ENCODE measurements around the gene MTO1.
"Not testable (repeated sequence)": the region's sequence is repeated elsewhere in the genome, so short reads cannot be mapped to it uniquely, and the experiment has no call there.

The MTO1 gene

GRCh38 chr6:73534628-73535027 lies 73.1 kb downstream of the MTO1 start:
- DNase-seq = no peak

- DNase-seq = no peak
Observed at GRCh38 chr6:73537677-73538076, 76.1 kb downstream of the MTO1 start.

- DNase-seq = no peak
Observed at GRCh38 chr6:73538116-73538779, 76.7 kb downstream of the MTO1 start.

GRCh38 chr6:73542481-73542880 lies 80.9 kb downstream of the MTO1 start:
- DNase-seq = not testable (repeated sequence)

- no peak for DNase-seq
Observed at GRCh38 chr6:73542891-73543290, 81.4 kb downstream of the MTO1 start.

GRCh38 chr6:73547036-73547435 lies 85.5 kb downstream of the MTO1 start:
- DNase-seq = no peak

GRCh38 chr6:73548458-73549446 lies 87.2 kb downstream of the MTO1 start:
- no peak for DNase-seq

- DNase-seq = not testable (repeated sequence)
Observed at GRCh38 chr6:73551115-73551514, 89.6 kb downstream of the MTO1 start.

GRCh38 chr6:73555380-73555949 lies 93.9 kb downstream of the MTO1 start:
- not testable (repeated sequence) for DNase-seq

- no peak for DNase-seq
Observed at GRCh38 chr6:73556836-73557235, 95.3 kb downstream of the MTO1 start.
